ENCODE results near the gene KCNH8. TPM values are rescaled to one million over a fixed set of nuclear protein-coding genes. Genes with fewer than 3 reads are reported as not detected.

KCNH8 gene
- total and polyA plus RNA-seq, 10 of the 15 experiments (the other 5 are each of a cell fraction or from before 2014, with no cell fraction given): under 0.01 to 0.18 (median 0.07) TPM; not detected in 2

- no peak for DNase-seq (ENCODE audit: low read depth, low spot score)
- Histone ChIP-seq H3K27ac (ENCODE audit: control insufficient read depth, insufficient read depth) (no peak overlapping the region), H4K20me1 (ENCODE audit: control insufficient read depth, insufficient read depth) (no peaks in the 10 kb centered on the region), H3K79me2 (ENCODE audit: control insufficient read depth, insufficient read depth, low read length) (no peaks in the 10 kb centered on the region), H3K4me2 (ENCODE audit: control insufficient read depth, insufficient read depth) (no peak overlapping the region), H3K9ac (ENCODE audit: control insufficient read depth, insufficient read depth, low read length) (no peak overlapping the region), H3K27me3 (replicated peaks in 1 of 2; ENCODE audit: control insufficient read depth in 2 of 2, insufficient read depth in 2 of 2, low read length in 1 of 2) (no peaks in the 10 kb centered on the region), H3K9me3 (replicated peaks; ENCODE audit: control insufficient read depth, insufficient read depth, low read length) (no peaks in the 10 kb centered on the region; the same call in 2 of the 3 replicates), H3K4me1 (ENCODE audit: control insufficient read depth, insufficient read depth, low read length) (no peaks in the 10 kb centered on the region), H3K4me3 (no peak overlapping the region), H3K36me3 (ENCODE audit: control insufficient read depth in 2 of 2, insufficient read depth in 2 of 2, low read length in 1 of 2) (no peaks in the 10 kb centered on the region), H2AFZ (ENCODE audit: control insufficient read depth, low read depth, low read length) (no peak overlapping the region)
- no peak for FAIRE-seq
- ChIA-PET CTCF (interaction anchor here (1.4 kb wide), 1 partner anchor 378 kb away, joined by 4 read pairs; no protein-coding TSS in a partner anchor), RAD21 (ENCODE audit: unreplicated experiment) (no interaction called here), SMC1A (ENCODE audit: uncharacterized antibody, unreplicated experiment) (no interaction called here), POLR2A (no interaction called here)
- no peak for TF ChIP-seq NFYA (IDR thresholded peaks at IDR 0.05; ENCODE audit: borderline replicate concordance, low read depth, low read length)
- TF ChIP-seq KAT2A (conservative IDR thresholded peaks at IDR 0.05; ENCODE audit: control insufficient read depth, low read depth, low read length): no peak
- TF ChIP-seq IKZF2 (IDR thresholded peaks at IDR 0.05): no peak
- TF ChIP-seq RB1 (IDR thresholded peaks at IDR 0.05; ENCODE audit: borderline replicate concordance): no peak
- TF ChIP-seq FOXK2 (IDR thresholded peaks at IDR 0.05): no peak
- no peak for TF ChIP-seq YY1 (IDR thresholded peaks at IDR 0.05; ENCODE audit: low read depth, low read length)
- TF ChIP-seq RAD21 (IDR thresholded peaks at IDR 0.05; ENCODE audit: insufficient read depth, low read depth, low read length): no peak
- no peak for TF ChIP-seq CREM (IDR thresholded peaks at IDR 0.05; ENCODE audit: low read depth)
- no peak for TF ChIP-seq CEBPB (IDR thresholded peaks at IDR 0.05; ENCODE audit: borderline replicate concordance in 1 of 2, low read depth in 2 of 2, low read length in 2 of 2)
- no peak for TF ChIP-seq HDGF (IDR thresholded peaks at IDR 0.05)
- TF ChIP-seq NRF1 (conservative IDR thresholded peaks at IDR 0.05; ENCODE audit: low read depth, low read length): no peak
- no peak for TF ChIP-seq TCF7 (IDR thresholded peaks at IDR 0.05; ENCODE audit: borderline replicate concordance)
- ATAC-seq: no peak
- in situ Hi-C loops (cut with MboI): no loop called here
- 48% methylated on average over 6 of the region's 6 CpGs for WGBS (ENCODE audit: insufficient coverage, insufficient replicate concordance, low lambda C conversion rate, missing lambda C conversion rate)
- intact Hi-C loops (cut with micrococcal nuclease; ENCODE audit: unreplicated experiment): loop anchor here (10.0 kb wide), 1 partner anchor 377 kb away; no protein-coding TSS in a partner anchor
- BruUV-seq (replicated peaks): no TSS peak
Observed at GRCh38 chr3:19487386-19487785, 339.1 kb downstream of the KCNH8 start.
